HFFc6 (cell line): Measurements from ENCODE around the gene SIGLEC5. TPM values are rescaled to one million over a fixed set of nuclear protein-coding genes. Genes with fewer than 3 reads are reported as not detected.
A peak's percentile ranks its signal among the peaks of the same experiment; 100 is the strongest.

ENCODE experiments used
- DNase-seq: peaks from one replicate; pipeline ENCODE4 v3.0.0-alpha.2; 2018
- H3K27ac Mint-ChIP-seq: 2 replicates; pipeline ENCODE4 v1.8.0; 2020; ENCODE audit warnings: mild to moderate bottlenecking, mixed read lengths
- H3K27me3 Mint-ChIP-seq: 2 replicates; pipeline ENCODE4 v1.8.0; 2021; ENCODE audit warnings: mild to moderate bottlenecking, moderate library complexity, mixed read lengths; ENCODE audit not compliant: insufficient read depth
- H3K36me3 Mint-ChIP-seq: 2 replicates; pipeline ENCODE4 v1.8.0; 2021; ENCODE audit warnings: low read depth, mixed read lengths
- H3K4me1 Mint-ChIP-seq: 2 replicates; pipeline ENCODE4 v1.8.0; 2020; ENCODE audit warnings: low read depth, mixed read lengths
- H3K4me3 Mint-ChIP-seq: 2 replicates; pipeline ENCODE4 v1.8.0; 2020; ENCODE audit warnings: mild to moderate bottlenecking, moderate library complexity, mixed read lengths
- H3K9me3 Mint-ChIP-seq: 2 replicates; pipeline ENCODE4 v1.8.0; 2020; ENCODE audit warnings: mild to moderate bottlenecking, mixed read lengths
- total RNA-seq, 6 experiments: library from RNA; stranded (reverse); fragmentation: NEBNext Ultra II Directional; extraction: Animal tissue kit (Norgen Biotek cat#: 25700); gene quantifications; 2 replicates in 1 of 6; 3 replicates in 5 of 6; pipeline ENCODE4 v1.2.3, GENCODE V29; 2021
- TF ChIP-seq, protein P1 (sequence below): fragments of 200-600 bp; sonication (generic); IDR thresholded peaks from 2 replicates; pipeline ENCODE4 v1.5.0; 2021; ENCODE audit warnings: antibody characterized with exemption, mild to moderate bottlenecking

The SIGLEC5 gene
- total RNA-seq, 6 experiments from 2014 or later = not detected

DNA sequence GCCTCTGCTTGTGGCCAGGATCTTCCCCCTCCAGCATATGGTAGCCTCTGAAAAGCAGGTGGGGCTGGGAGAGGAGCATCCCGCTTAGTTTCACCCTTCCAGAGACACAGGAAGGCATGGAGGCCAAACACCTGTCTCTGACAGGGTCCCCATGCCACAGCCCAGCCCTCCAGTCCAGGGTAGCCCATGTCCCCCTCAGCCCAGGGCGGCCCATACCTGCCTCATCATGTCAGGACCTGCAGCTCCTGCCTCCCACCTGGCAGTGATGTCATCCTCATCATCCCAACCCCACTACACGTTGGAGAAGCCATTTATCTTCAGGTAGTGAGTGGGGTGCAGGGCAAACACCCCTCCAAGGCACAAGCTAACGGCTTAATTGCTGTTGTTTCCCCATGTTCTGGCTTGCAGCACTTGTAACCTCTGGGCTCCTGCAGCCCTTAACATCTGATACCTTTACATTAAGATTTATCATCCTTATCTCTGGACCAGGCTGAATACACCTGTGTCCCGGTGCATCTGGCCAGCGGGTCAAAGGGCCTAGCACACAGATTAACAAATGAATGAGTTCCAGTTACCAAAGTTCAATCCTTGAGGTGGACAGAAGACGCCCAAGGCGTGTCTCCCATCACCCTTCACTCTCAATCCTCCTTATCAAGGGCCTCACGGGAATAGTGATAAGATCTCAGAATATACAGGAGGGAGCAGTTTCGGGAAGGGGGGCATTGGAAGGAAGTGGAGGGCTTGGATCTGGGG, 36.9 kb downstream of the SIGLEC5 start:
- peak overlapping the region; percentile 90 for H3K4me3 Mint-ChIP-seq
- no peak for DNase-seq
- H3K27me3 Mint-ChIP-seq = no peaks in the 10 kb centered on the region; the same call in 1 of the 2 replicates
- TF ChIP-seq, protein P1, sequence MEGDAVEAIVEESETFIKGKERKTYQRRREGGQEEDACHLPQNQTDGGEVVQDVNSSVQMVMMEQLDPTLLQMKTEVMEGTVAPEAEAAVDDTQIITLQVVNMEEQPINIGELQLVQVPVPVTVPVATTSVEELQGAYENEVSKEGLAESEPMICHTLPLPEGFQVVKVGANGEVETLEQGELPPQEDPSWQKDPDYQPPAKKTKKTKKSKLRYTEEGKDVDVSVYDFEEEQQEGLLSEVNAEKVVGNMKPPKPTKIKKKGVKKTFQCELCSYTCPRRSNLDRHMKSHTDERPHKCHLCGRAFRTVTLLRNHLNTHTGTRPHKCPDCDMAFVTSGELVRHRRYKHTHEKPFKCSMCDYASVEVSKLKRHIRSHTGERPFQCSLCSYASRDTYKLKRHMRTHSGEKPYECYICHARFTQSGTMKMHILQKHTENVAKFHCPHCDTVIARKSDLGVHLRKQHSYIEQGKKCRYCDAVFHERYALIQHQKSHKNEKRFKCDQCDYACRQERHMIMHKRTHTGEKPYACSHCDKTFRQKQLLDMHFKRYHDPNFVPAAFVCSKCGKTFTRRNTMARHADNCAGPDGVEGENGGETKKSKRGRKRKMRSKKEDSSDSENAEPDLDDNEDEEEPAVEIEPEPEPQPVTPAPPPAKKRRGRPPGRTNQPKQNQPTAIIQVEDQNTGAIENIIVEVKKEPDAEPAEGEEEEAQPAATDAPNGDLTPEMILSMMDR = no peak
- H3K36me3 Mint-ChIP-seq = peaks cover 22% of the 10 kb centered on the region
- H3K27ac Mint-ChIP-seq = peak overlapping the region; percentile 4; the same call in 1 of the 2 replicates
- H3K4me1 Mint-ChIP-seq = peaks cover 21% of the 10 kb centered on the region
- peaks cover 3% of the 10 kb centered on the region for H3K9me3 Mint-ChIP-seq

DNA sequence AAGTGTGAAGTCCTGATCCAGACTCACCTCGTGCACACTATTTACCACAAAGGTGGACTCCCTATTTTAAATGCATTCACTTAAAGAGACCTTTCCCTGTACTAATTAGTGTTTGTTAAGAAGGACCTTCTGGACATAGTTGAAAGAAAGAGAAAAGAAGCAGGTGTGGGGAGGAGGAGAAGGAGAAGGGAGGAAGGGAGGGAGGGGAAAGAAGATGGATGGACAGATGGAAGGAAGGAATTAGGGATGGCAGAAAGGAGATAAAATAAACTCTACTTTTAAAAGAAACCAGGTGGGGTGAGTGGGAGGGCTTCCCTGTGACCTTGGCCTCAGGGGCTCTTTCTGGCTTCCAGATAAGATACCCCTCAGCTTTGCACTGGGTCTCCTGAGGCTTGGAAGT, 37.7 kb downstream of the SIGLEC5 start:
- H3K4me3 Mint-ChIP-seq = no peak overlapping the region
- H3K27me3 Mint-ChIP-seq = no peaks in the 10 kb centered on the region; the same call in 1 of the 2 replicates
- H3K9me3 Mint-ChIP-seq = peaks cover 11% of the 10 kb centered on the region
- H3K4me1 Mint-ChIP-seq = peaks cover 21% of the 10 kb centered on the region
- no peak overlapping the region for H3K27ac Mint-ChIP-seq
- no peak for DNase-seq
- peaks cover 30% of the 10 kb centered on the region for H3K36me3 Mint-ChIP-seq
- TF ChIP-seq, protein P1 = no peak

DNA sequence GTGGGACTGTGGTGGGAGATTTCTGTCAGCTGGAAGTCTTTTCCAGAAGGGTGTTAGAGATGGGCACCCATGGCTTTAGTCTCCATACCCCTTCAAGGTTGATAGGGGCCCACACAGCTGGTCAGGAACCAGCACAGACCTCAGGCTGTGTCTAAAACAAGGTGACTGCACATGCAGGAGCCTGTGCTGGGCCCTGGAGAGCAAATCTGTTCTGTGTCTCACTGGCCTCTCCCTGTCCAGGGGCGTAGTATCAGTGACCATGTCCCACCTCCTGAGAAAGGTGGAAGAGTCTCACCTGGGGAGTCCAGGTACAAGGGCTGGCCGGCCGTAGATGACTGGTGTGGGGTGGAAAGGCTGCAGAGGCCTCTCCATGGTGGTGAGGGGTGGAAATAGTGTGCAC, 39.8 kb downstream of the SIGLEC5 start:
- H3K27ac Mint-ChIP-seq = no peak overlapping the region
- no peaks in the 10 kb centered on the region; the same call in 1 of the 2 replicates for H3K27me3 Mint-ChIP-seq
- H3K36me3 Mint-ChIP-seq = peaks cover 51% of the 10 kb centered on the region
- TF ChIP-seq, protein P1 = no peak
- H3K9me3 Mint-ChIP-seq = peaks cover 31% of the 10 kb centered on the region
- peaks cover 21% of the 10 kb centered on the region for H3K4me1 Mint-ChIP-seq
- no peak for DNase-seq
- H3K4me3 Mint-ChIP-seq = no peak overlapping the region

DNA sequence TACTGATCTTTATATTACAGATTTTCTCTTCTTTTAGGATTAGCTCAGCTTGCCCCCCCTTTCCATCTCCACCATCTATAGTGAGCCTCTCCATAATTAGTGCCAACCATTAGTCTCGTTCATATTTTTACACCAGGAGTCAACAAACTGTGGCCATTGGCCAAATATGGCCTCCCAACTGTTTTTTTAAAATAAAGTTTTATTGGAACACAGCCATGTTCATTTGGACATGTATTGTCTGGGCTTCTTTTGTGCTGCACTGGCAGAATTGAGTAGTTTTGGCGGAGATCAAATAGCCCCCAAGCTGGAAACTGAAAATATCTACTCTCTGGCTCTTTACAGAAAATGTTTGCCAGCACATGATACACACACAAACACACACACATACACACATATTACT, 40.7 kb downstream of the SIGLEC5 start:
- TF ChIP-seq, protein P1 = no peak

DNA sequence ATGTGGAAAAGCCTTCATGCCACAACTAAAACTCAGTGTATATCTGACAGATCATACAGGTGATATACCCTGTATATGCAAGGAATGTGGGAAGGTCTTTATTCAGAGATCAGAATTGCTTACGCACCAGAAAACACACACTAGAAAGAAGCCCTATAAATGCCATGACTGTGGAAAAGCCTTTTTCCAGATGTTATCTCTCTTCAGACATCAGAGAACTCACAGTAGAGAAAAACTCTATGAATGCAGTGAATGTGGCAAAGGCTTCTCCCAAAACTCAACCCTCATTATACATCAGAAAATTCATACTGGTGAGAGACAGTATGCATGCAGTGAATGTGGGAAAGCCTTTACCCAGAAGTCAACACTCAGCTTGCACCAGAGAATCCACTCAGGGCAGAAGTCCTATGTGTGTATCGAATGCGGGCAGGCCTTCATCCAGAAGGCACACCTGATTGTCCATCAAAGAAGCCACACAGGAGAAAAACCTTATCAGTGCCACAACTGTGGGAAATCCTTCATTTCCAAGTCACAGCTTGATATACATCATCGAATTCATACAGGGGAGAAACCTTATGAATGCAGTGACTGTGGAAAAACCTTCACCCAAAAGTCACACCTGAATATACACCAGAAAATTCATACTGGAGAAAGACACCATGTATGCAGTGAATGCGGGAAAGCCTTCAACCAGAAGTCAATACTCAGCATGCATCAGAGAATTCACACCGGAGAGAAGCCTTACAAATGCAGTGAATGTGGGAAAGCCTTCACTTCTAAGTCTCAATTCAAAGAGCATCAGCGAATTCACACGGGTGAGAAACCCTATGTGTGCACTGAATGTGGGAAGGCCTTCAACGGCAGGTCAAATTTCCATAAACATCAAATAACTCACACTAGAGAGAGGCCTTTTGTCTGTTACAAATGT, 42.7 kb downstream of the SIGLEC5 start:
- Mint-ChIP-seq H3K27ac (no peak overlapping the region), H3K9me3 (peaks cover 53% of the 10 kb centered on the region), H3K36me3 (peaks cover 80% of the 10 kb centered on the region), H3K4me3 (no peak overlapping the region), H3K27me3 (no peaks in the 10 kb centered on the region; the same call in 1 of the 2 replicates), H3K4me1 (no peaks in the 10 kb centered on the region)
- DNase-seq = no peak
- TF ChIP-seq, protein P1 = no peak

More for the DNA sequence above, 40.7 kb downstream of the SIGLEC5 start:
- H3K9me3 Mint-ChIP-seq = peaks cover 40% of the 10 kb centered on the region
- H3K4me3 Mint-ChIP-seq = no peak overlapping the region
- H3K27ac Mint-ChIP-seq = no peak overlapping the region
- no peak for DNase-seq
- peaks cover 60% of the 10 kb centered on the region for H3K36me3 Mint-ChIP-seq
- no peaks in the 10 kb centered on the region; the same call in 1 of the 2 replicates for H3K27me3 Mint-ChIP-seq
- H3K4me1 Mint-ChIP-seq = peaks cover 12% of the 10 kb centered on the region
